Progenitor cell of endocrine pancreas (in vitro differentiated cells): Measurements from ENCODE around the gene ANKRD31. TPM values are rescaled to one million over a fixed set of nuclear protein-coding genes. Genes with fewer than 3 reads are reported as not detected.

Experiments used
- DNase-seq: peaks from one replicate; pipeline ENCODE4 v3.0.0; 2021; ENCODE audit warnings: low spot score; ENCODE audit not compliant: unreplicated experiment
- H3K27ac Mint-ChIP-seq: 2 replicates; pipeline ENCODE4 v1.8.0; 2021; ENCODE audit warnings: mild to moderate bottlenecking, moderate library complexity, mixed read lengths
- H3K27me3 Mint-ChIP-seq: 2 replicates; pipeline ENCODE4 v1.8.0; 2021; ENCODE audit warnings: mixed read lengths
- H3K36me3 Mint-ChIP-seq: 2 replicates; pipeline ENCODE4 v1.8.0; 2022; ENCODE audit warnings: mixed read lengths; ENCODE audit not compliant: insufficient read depth
- H3K4me1 Mint-ChIP-seq: 2 replicates; pipeline ENCODE4 v1.8.0; 2021; ENCODE audit warnings: low read depth, mixed read lengths
- H3K4me3 Mint-ChIP-seq: 2 replicates; pipeline ENCODE4 v1.8.0; 2021; ENCODE audit warnings: low read depth, mild to moderate bottlenecking, moderate library complexity, mixed read lengths
- H3K9me3 Mint-ChIP-seq: 2 replicates; pipeline ENCODE4 v1.8.0; 2021; ENCODE audit warnings: low read depth, mixed read lengths
- CTCF ChIP-seq: fragments of 200-600 bp; sonication (generic); IDR thresholded peaks from one replicate; pipeline ENCODE4 v1.5.0; 2021; ENCODE audit warnings: antibody characterized with exemption, mild to moderate bottlenecking; ENCODE audit not compliant: unreplicated experiment
- total RNA-seq: library from RNA; stranded (reverse); gene quantifications from 2 replicates; pipeline ENCODE4 v1.2.1, GENCODE V29; 2021

Gene ANKRD31
- total RNA-seq, 1 donor from 2014 or later = 0.55 TPM

GRCh38 chr5:75037106-75037505, 199.6 kb downstream of the ANKRD31 start:
- no peak for DNase-seq
- Mint-ChIP-seq H3K27ac (peak overlapping the region; percentile 1), H3K27me3 (no peaks in the 10 kb centered on the region), H3K4me3 (peak overlapping the region; percentile 14), H3K36me3 (no peaks in the 10 kb centered on the region), H3K4me1 (peaks cover 10% of the 10 kb centered on the region), H3K9me3 (no peaks in the 10 kb centered on the region)
- TF ChIP-seq CTCF = no peak

GRCh38 chr5:75034137-75034739, 202.4 kb downstream of the ANKRD31 start:
- H3K9me3 Mint-ChIP-seq = no peaks in the 10 kb centered on the region
- H3K36me3 Mint-ChIP-seq = no peaks in the 10 kb centered on the region
- no peak for TF ChIP-seq CTCF
- H3K4me3 Mint-ChIP-seq = no peak overlapping the region
- no peak overlapping the region for H3K27ac Mint-ChIP-seq
- no peaks in the 10 kb centered on the region for H3K27me3 Mint-ChIP-seq
- no peak for DNase-seq
- H3K4me1 Mint-ChIP-seq = peaks cover 10% of the 10 kb centered on the region

GRCh38 chr5:75031366-75031765, 205.3 kb downstream of the ANKRD31 start:
- peaks cover 3% of the 10 kb centered on the region for H3K4me1 Mint-ChIP-seq
- TF ChIP-seq CTCF = no peak

GRCh38 chr5:75028090-75028489, 208.6 kb downstream of the ANKRD31 start:
- no peaks in the 10 kb centered on the region for H3K27me3 Mint-ChIP-seq
- H3K9me3 Mint-ChIP-seq = peaks cover 3% of the 10 kb centered on the region
- TF ChIP-seq CTCF = no peak
- no peak for DNase-seq
- H3K36me3 Mint-ChIP-seq = no peaks in the 10 kb centered on the region
- peaks cover 23% of the 10 kb centered on the region for H3K4me1 Mint-ChIP-seq
- no peak overlapping the region for H3K4me3 Mint-ChIP-seq
- H3K27ac Mint-ChIP-seq = no peak overlapping the region

More at GRCh38 chr5:75031366-75031765, 205.3 kb downstream of the ANKRD31 start:
- no peak overlapping the region for H3K4me3 Mint-ChIP-seq
- H3K27me3 Mint-ChIP-seq = no peaks in the 10 kb centered on the region
- no peak for DNase-seq
- H3K9me3 Mint-ChIP-seq = no peaks in the 10 kb centered on the region
- H3K36me3 Mint-ChIP-seq = no peaks in the 10 kb centered on the region
- no peak overlapping the region for H3K27ac Mint-ChIP-seq

GRCh38 chr5:75023368-75024159, 213.1 kb downstream of the ANKRD31 start:
- no peak overlapping the region for H3K27ac Mint-ChIP-seq
- DNase-seq = no peak
- no peaks in the 10 kb centered on the region for H3K27me3 Mint-ChIP-seq
- no peak for TF ChIP-seq CTCF
- H3K36me3 Mint-ChIP-seq = no peaks in the 10 kb centered on the region
- peaks cover 51% of the 10 kb centered on the region for H3K4me1 Mint-ChIP-seq
- H3K4me3 Mint-ChIP-seq = no peak overlapping the region
- H3K9me3 Mint-ChIP-seq = peaks cover 3% of the 10 kb centered on the region
